K562 (cell line): Measurements from ENCODE around the gene PRMT2. TPM values are rescaled to one million over a fixed set of nuclear protein-coding genes. Genes with fewer than 3 reads are reported as not detected.

Experiments
- ATAC-seq: fragments of 200-7000 bp; cut with Tn5 transposase; 3 replicates; pipeline ENCODE4 v1.9.1; 2020; ENCODE audit warnings: moderate library complexity
- BruUV-seq: library from RNA; stranded (reverse); fragments of 400-500 nt; replicated peaks from 2 replicates; lab custom pipeline; 2021; lab: Mats Ljungman, UMichigan
- CTCF ChIA-PET: fragments of 300-600 bp; formaldehyde crosslinking; extraction: SDS; loops from one replicate; lab custom pipeline; 2021; ENCODE audit warnings: low intra/inter-chr PET ratio; lab: Yijun Ruan, JAX
- POLR2A ChIA-PET: fragments of 300-600, 350-650 bp; sonication (Branson Sonifier 250); formaldehyde crosslinking; extraction: SDS; loops from one replicate; lab custom pipeline; 2021; ENCODE audit warnings: antibody characterized with exemption, inconsistent platforms; lab: Yijun Ruan, JAX
- DNase-seq, 4 experiments: peaks; one replicate each; pipeline versions ENCODE4 v3.0.0 to v3.0.0-alpha.2; 2011 to 2018; ENCODE audit warnings: low spot score in 3 of 4, mixed read lengths in 3 of 4; ENCODE audit errors: extremely low read depth in 1 of 4
- FAIRE-seq: peaks from 2 replicates; lab custom pipeline; 2011; peaks lifted over from hg19 to GRCh38; lab: Jason Lieb, UNC
- H2AFZ ChIP-seq: 2 replicates; pipeline ENCODE4 v1.6.0; 2011; ENCODE audit warnings: low read depth, low read length, control low read depth, inconsistent platforms
- H3K27ac ChIP-seq: fragments of 200-600 bp; 3 replicates; pipeline ENCODE4 v1.8.0; 2011; ENCODE audit warnings: low read depth, mild to moderate bottlenecking, control low read depth, inconsistent platforms, low read length, moderate library complexity, mixed read lengths; ENCODE audit errors: extremely low read depth
- H3K27me3 ChIP-seq, 2 experiments: fragments of 300-600 bp in 1 of 2; 2 replicates in 1 of 2; 3 replicates in 1 of 2; pipeline versions ENCODE4 v1.6.0 to v1.8.0; 2011; ENCODE audit warnings: inconsistent platforms in 2 of 2, low read length in 2 of 2, mild to moderate bottlenecking in 1 of 2, mixed read lengths in 1 of 2, moderate library complexity in 1 of 2; ENCODE audit not compliant: control insufficient read depth in 2 of 2, insufficient read depth in 2 of 2
- H3K36me3 ChIP-seq: fragments of 300-600 bp; 3 replicates; pipeline ENCODE4 v1.8.0; 2011; ENCODE audit warnings: mild to moderate bottlenecking, low read length, inconsistent platforms; ENCODE audit not compliant: control insufficient read depth, insufficient read depth
- H3K4me1 ChIP-seq, 2 experiments: fragments of 200-600 bp in 1 of 2; replicated peaks in 1 of 2; 2 replicates in 1 of 2; 3 replicates in 1 of 2; pipeline versions ENCODE4 v1.5.1 to v1.8.0; 2011; ENCODE audit warnings: inconsistent platforms in 2 of 2, low read length in 2 of 2, mild to moderate bottlenecking in 1 of 2, mixed read lengths in 1 of 2, moderate library complexity in 1 of 2; ENCODE audit not compliant: control insufficient read depth in 2 of 2, insufficient read depth in 2 of 2
- H3K4me2 ChIP-seq: 2 replicates; pipeline ENCODE4 v1.6.1; 2011; ENCODE audit warnings: low read length, control low read depth, inconsistent platforms, mixed read lengths; ENCODE audit not compliant: insufficient read depth
- H3K4me3 ChIP-seq: fragments of 200-600 bp; sonication (generic), shearing (Covaris generic); 2 replicates; pipeline ENCODE4 v1.5.1; 2016; ENCODE audit warnings: control low read depth, inconsistent platforms
- H3K79me2 ChIP-seq: fragments of 200-600 bp; 3 replicates; pipeline ENCODE4 v1.8.0; 2011; ENCODE audit warnings: low read length, inconsistent platforms; ENCODE audit not compliant: control insufficient read depth, insufficient read depth
- H3K9ac ChIP-seq, 2 experiments: 2 replicates each; pipeline versions ENCODE4 v1.6.0 to v1.6.1; 2011; ENCODE audit warnings: low read depth in 2 of 2, low read length in 2 of 2, control low read depth in 1 of 2, inconsistent platforms in 1 of 2, mild to moderate bottlenecking in 1 of 2, mixed read lengths in 1 of 2; ENCODE audit not compliant: insufficient read depth in 1 of 2
- H3K9me1 ChIP-seq: one replicate; pipeline ENCODE4 v1.6.0; 2011; ENCODE audit warnings: inconsistent platforms, mild to moderate bottlenecking, low read length, moderate library complexity; ENCODE audit not compliant: control insufficient read depth, insufficient read depth
- H3K9me3 ChIP-seq: replicated peaks from 2 replicates; pipeline ENCODE4 v1.5.1; 2011; ENCODE audit warnings: low read depth, low read length, inconsistent platforms; ENCODE audit not compliant: control insufficient read depth, insufficient read depth
- H4K20me1 ChIP-seq: replicated peaks from 2 replicates; pipeline ENCODE4 v1.6.1; 2011; ENCODE audit warnings: low read length, inconsistent platforms, mixed read lengths; ENCODE audit not compliant: control insufficient read depth, insufficient read depth
- CEBPG ChIP-seq, 3 experiments: fragments of 200-800 bp in 1 of 3; sonication (Bioruptor generic) in 1 of 3; sonication (generic) in 1 of 3; formaldehyde crosslinking in 1 of 3; IDR thresholded peaks in 2 of 3; conservative IDR thresholded peaks in 1 of 3; 2 replicates each; pipeline versions ENCODE4 v1.6.1 to v1.8.0; 2016 to 2022; ENCODE audit warnings: missing compliant biosample characterization in 2 of 3, missing genetic modification characterization in 2 of 3, mild to moderate bottlenecking in 1 of 3, missing genetic modification reagents in 1 of 3
- NR4A1 ChIP-seq, 2 experiments: fragments of 250-450 bp in 1 of 2; fragments of 450-650 bp in 1 of 2; sonication (Bioruptor Pico) in 1 of 2; IDR thresholded peaks; 2 replicates each; pipeline versions ENCODE4 v1.4.0 to v1.6.1; 2016 to 2020; ENCODE audit warnings: mild to moderate bottlenecking in 2 of 2, missing compliant biosample characterization in 1 of 2, missing genetic modification characterization in 1 of 2, moderate library complexity in 1 of 2
- RHOXF2B ChIP-seq: fragments of 250-450 bp; sonication (Bioruptor Pico); conservative IDR thresholded peaks from 2 replicates; pipeline ENCODE4 v1.5.1; 2021
- SMC3 ChIP-seq: conservative IDR thresholded peaks from 2 replicates; pipeline ENCODE4 v1.6.1; 2011; ENCODE audit warnings: low read depth, low read length, improper control_type of control experiment; ENCODE audit not compliant: insufficient read depth
- TEAD1 ChIP-seq, 2 experiments: fragments of 450-650 bp in 1 of 2; sonication (generic) in 1 of 2; formaldehyde crosslinking; IDR thresholded peaks; 2 replicates each; pipeline versions ENCODE4 v1.4.0 to v1.8.0; 2020 to 2022; ENCODE audit warnings: mild to moderate bottlenecking in 2 of 2, missing genetic modification reagents in 1 of 2
- ZBTB8A ChIP-seq: fragments of 450-650 bp; IDR thresholded peaks from 2 replicates; pipeline ENCODE4 v1.6.1; 2018; ENCODE audit warnings: mild to moderate bottlenecking, moderate library complexity; ENCODE audit not compliant: partially characterized antibody
- ZNF197 ChIP-seq: fragments of 200-800 bp; sonication (Bioruptor generic); IDR thresholded peaks from 2 replicates; pipeline ENCODE4 v1.6.1; 2016; ENCODE audit warnings: low read depth, missing genetic modification characterization, missing compliant biosample characterization
- WGBS: fragments of 100-300 bp; shearing (Covaris generic); methylation state at CpG from one replicate; pipeline ENCODE4 v1.1.6; 2016; ENCODE audit warnings: low coverage, mixed read lengths; ENCODE audit not compliant: insufficient coverage; ENCODE audit errors: missing lambda C conversion rate; 5-methylcytosine and 5-hydroxymethylcytosine counted together
- in situ Hi-C: fragments of 300-500 bp; cut with MboI; formaldehyde crosslinking; loops from 4 replicates; pipeline ENCODE4 v1.15.0; 2018; ENCODE audit warnings: inconsistent platforms, mixed read lengths
- intact Hi-C: fragments of 100-400 bp; cut with micrococcal nuclease; formaldehyde crosslinking; loops from 2 replicates; pipeline ENCODE4 v1.14.2; 2022
- polyA plus RNA-seq, 8 experiments: library from polyadenylated mRNA; depleted of rRNA in 4 of 8; stranded (reverse) in 5 of 8; unstranded in 3 of 8; fragments of >200 nt; fragmentation: Nextera tagmentation in 2 of 8; fragmentation: Illumina TruSeq in 1 of 8; extraction: Ambion mirVana in 2 of 8; extraction: Trizol in 1 of 8; gene quantifications; 2 replicates each; pipeline versions ENCODE4 v1.2.1 to v1.2.3, GENCODE V29; 2011 to 2014; ENCODE audit warnings: inconsistent platforms in 1 of 8, missing spikeins in 1 of 8
- total RNA-seq, 7 experiments: library from RNA; depleted of rRNA in 6 of 7; stranded (reverse); fragments of >200 nt in 6 of 7; fragmentation: Illumina TruSeq in 2 of 7; extraction: Trizol in 2 of 7; gene quantifications; 2 replicates each; pipeline versions ENCODE4 v1.2.1 to v1.2.3, GENCODE V29; 2011 to 2021; ENCODE audit warnings: low replicate concordance in 1 of 7
- TF ChIP-seq, protein P1 (sequence below): sonication (generic); formaldehyde crosslinking; IDR thresholded peaks from 2 replicates; pipeline ENCODE4 v1.8.1; 2023; ENCODE audit warnings: mild to moderate bottlenecking, missing genetic modification reagents
- TF ChIP-seq, protein P2 (sequence below): IDR thresholded peaks from 3 replicates; pipeline ENCODE4 v1.6.1; 2011; ENCODE audit warnings: borderline replicate concordance, mild to moderate bottlenecking, moderate library complexity; ENCODE audit not compliant: insufficient read length; ENCODE audit errors: extremely low read depth

The PRMT2 gene
- total and polyA plus RNA-seq, 9 of the 15 experiments (the other 6 are each of a cell fraction or from before 2014, with no cell fraction given) = 37.2 to 85.7 (median 59.3) TPM

DNA sequence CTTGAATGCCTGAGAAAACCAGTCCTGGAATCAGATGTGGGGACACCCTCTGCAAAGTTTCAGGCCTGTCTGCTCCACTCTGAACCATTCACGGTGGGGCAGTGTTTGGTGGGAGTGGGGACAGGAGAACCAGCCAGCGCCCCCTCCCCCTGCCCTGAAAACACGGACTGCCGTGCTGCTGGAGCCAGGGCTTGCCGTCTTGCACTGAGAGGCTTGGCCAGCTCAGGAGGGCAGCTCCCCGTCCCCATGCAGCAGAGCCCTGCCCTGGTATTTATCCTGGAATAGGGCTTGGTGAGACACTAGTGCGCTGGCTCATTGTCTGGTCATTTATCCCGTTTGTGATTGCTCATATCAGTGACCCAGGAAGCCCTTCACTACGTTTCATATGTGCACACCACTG, 34.5 kb upstream of the PRMT2 start:
- peaks cover 8 to 19% of the 10 kb centered on the region in 2 experiments; a peak in 4 of 5 replicates for H3K27me3 ChIP-seq
- no TSS peak for BruUV-seq
- ChIA-PET POLR2A (no interaction called here), CTCF (no interaction called here)
- no peak overlapping the region for H2AFZ ChIP-seq
- peaks cover 20 to 22% of the 10 kb centered on the region in 2 experiments; a peak in 4 of 5 replicates for H3K4me1 ChIP-seq
- intact Hi-C loops = no loop called here
- 11% methylated on average over 9 of the region's 9 CpGs for WGBS
- in situ Hi-C loops = no loop called here
- H4K20me1 ChIP-seq = no peaks in the 10 kb centered on the region
- FAIRE-seq (no peak), DNase-seq (no peak), ATAC-seq (no peak)
- no peak overlapping the region for H3K27ac ChIP-seq
- no peak overlapping the region for H3K9ac ChIP-seq
- TF ChIP-seq ZBTB8A (no peak), RHOXF2B (CRISPR knock-in tag) (no peak), ZNF197 (CRISPR knock-in tag) (no peak), NR4A1 (CRISPR knock-in tag; IDR thresholded peaks at IDR 0.05) (no peak), NR4A1 (tag; IDR thresholded peaks at IDR 0.05) (no peak), TEAD1 (CRISPR knock-in tag; IDR thresholded peaks at IDR 0.05) (no peak), SMC3 (no peak), CEBPG (CRISPR knock-in tag; IDR thresholded peaks at IDR 0.05) (no peak), CEBPG (tag; conservative IDR thresholded peaks at IDR 0.05 in 1 of 2, IDR thresholded peaks at IDR 0.05 in 1 of 2) (no peak)
- TF ChIP-seq, protein P1, sequence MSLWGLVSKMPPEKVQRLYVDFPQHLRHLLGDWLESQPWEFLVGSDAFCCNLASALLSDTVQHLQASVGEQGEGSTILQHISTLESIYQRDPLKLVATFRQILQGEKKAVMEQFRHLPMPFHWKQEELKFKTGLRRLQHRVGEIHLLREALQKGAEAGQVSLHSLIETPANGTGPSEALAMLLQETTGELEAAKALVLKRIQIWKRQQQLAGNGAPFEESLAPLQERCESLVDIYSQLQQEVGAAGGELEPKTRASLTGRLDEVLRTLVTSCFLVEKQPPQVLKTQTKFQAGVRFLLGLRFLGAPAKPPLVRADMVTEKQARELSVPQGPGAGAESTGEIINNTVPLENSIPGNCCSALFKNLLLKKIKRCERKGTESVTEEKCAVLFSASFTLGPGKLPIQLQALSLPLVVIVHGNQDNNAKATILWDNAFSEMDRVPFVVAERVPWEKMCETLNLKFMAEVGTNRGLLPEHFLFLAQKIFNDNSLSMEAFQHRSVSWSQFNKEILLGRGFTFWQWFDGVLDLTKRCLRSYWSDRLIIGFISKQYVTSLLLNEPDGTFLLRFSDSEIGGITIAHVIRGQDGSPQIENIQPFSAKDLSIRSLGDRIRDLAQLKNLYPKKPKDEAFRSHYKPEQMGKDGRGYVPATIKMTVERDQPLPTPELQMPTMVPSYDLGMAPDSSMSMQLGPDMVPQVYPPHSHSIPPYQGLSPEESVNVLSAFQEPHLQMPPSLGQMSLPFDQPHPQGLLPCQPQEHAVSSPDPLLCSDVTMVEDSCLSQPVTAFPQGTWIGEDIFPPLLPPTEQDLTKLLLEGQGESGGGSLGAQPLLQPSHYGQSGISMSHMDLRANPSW (CRISPR knock-in tag) = no peak
- TF ChIP-seq, protein P2, sequence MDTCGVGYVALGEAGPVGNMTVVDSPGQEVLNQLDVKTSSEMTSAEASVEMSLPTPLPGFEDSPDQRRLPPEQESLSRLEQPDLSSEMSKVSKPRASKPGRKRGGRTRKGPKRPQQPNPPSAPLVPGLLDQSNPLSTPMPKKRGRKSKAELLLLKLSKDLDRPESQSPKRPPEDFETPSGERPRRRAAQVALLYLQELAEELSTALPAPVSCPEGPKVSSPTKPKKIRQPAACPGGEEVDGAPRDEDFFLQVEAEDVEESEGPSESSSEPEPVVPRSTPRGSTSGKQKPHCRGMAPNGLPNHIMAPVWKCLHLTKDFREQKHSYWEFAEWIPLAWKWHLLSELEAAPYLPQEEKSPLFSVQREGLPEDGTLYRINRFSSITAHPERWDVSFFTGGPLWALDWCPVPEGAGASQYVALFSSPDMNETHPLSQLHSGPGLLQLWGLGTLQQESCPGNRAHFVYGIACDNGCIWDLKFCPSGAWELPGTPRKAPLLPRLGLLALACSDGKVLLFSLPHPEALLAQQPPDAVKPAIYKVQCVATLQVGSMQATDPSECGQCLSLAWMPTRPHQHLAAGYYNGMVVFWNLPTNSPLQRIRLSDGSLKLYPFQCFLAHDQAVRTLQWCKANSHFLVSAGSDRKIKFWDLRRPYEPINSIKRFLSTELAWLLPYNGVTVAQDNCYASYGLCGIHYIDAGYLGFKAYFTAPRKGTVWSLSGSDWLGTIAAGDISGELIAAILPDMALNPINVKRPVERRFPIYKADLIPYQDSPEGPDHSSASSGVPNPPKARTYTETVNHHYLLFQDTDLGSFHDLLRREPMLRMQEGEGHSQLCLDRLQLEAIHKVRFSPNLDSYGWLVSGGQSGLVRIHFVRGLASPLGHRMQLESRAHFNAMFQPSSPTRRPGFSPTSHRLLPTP = no peak
- no peak overlapping the region for H3K4me3 ChIP-seq
- no peak overlapping the region for H3K4me2 ChIP-seq
- no peaks in the 10 kb centered on the region for H3K36me3 ChIP-seq
- H3K9me1 ChIP-seq = no peaks in the 10 kb centered on the region
- no peaks in the 10 kb centered on the region for H3K79me2 ChIP-seq
- no peaks in the 10 kb centered on the region for H3K9me3 ChIP-seq
